Measurements from ENCODE around the gene ZNF892. TPM values are rescaled to one million over a fixed set of nuclear protein-coding genes. Genes with fewer than 3 reads are reported as not detected.
A peak's percentile ranks its signal among the peaks of the same experiment; 100 is the strongest.
"Not testable (repeated sequence)": the region's sequence is repeated elsewhere in the genome, so short reads cannot be mapped to it uniquely, and the experiment has no call there.

Gene ZNF892
- total RNA-seq, 1 experiment from 2014 or later, result 2.6 TPM

- no peak for DNase-seq (ENCODE audit: low spot score)
- in situ Hi-C loops (cut with HindIII; ENCODE audit: low sequenced_read_pairs), result no loop called here
Measured at GRCh38 chr2:95215018-95215612, 7.8 kb downstream of the ZNF892 start.

GRCh38 chr2:95220449-95220848 lies 13.1 kb downstream of the ZNF892 start:
- no peak for DNase-seq (ENCODE audit: low spot score)
- in situ Hi-C loops (cut with HindIII; ENCODE audit: low sequenced_read_pairs), result no loop called here

GRCh38 chr2:95225658-95226057 lies 18.3 kb downstream of the ZNF892 start:
- DNase-seq (ENCODE audit: low spot score), result no peak
- in situ Hi-C loops (cut with HindIII; ENCODE audit: low sequenced_read_pairs), result no loop called here

- in situ Hi-C loops (cut with HindIII; ENCODE audit: low sequenced_read_pairs), result no loop called here
- DNase-seq (ENCODE audit: low spot score), result peak; percentile 16
Measured at GRCh38 chr2:95231723-95232122, 24.4 kb downstream of the ZNF892 start.

- no peak for DNase-seq (ENCODE audit: low spot score)
- in situ Hi-C loops (cut with HindIII; ENCODE audit: low sequenced_read_pairs), result no loop called here
Measured at GRCh38 chr2:95232232-95232631, 24.9 kb downstream of the ZNF892 start.

- no peak for DNase-seq (ENCODE audit: low spot score)
- in situ Hi-C loops (cut with HindIII; ENCODE audit: low sequenced_read_pairs), result no loop called here
Measured at GRCh38 chr2:95234286-95234785, 27.0 kb downstream of the ZNF892 start.

- no peak for DNase-seq (ENCODE audit: low spot score)
- in situ Hi-C loops (cut with HindIII; ENCODE audit: low sequenced_read_pairs), result no loop called here
Measured at GRCh38 chr2:95234816-95235215, 27.5 kb downstream of the ZNF892 start.

- no peak for DNase-seq (ENCODE audit: low spot score)
- in situ Hi-C loops (cut with HindIII; ENCODE audit: low sequenced_read_pairs), result no loop called here
Measured at GRCh38 chr2:95238131-95238530, 30.8 kb downstream of the ZNF892 start.

GRCh38 chr2:95240091-95240490 lies 32.8 kb downstream of the ZNF892 start:
- DNase-seq (ENCODE audit: low spot score), result no peak
- in situ Hi-C loops (cut with HindIII; ENCODE audit: low sequenced_read_pairs), result no loop called here

- no peak for DNase-seq (ENCODE audit: low spot score)
- in situ Hi-C loops (cut with HindIII; ENCODE audit: low sequenced_read_pairs), result no loop called here
Measured at GRCh38 chr2:95240556-95240955, 33.2 kb downstream of the ZNF892 start.

GRCh38 chr2:95242084-95242483 lies 34.8 kb downstream of the ZNF892 start:
- in situ Hi-C loops (cut with HindIII; ENCODE audit: low sequenced_read_pairs); DNase-seq (ENCODE audit: low spot score): not testable (repeated sequence)

Other genes starting within 250 kb of the ZNF892 start
- gene MAL, start 181.8 kb upstream of the ZNF892 start, total RNA-seq (2014; rRNA removed; shearing (Covaris generic)), result not detected in 2 replicates
- 76.7 and 85.7 TPM in 2 replicates for gene MRPS5, start 85.7 kb upstream of the ZNF892 start, total RNA-seq (2014; rRNA removed; shearing (Covaris generic))
- 9.6 and 19.3 TPM in 2 replicates for gene ZNF514, start 47.7 kb upstream of the ZNF892 start, total RNA-seq (2014; rRNA removed; shearing (Covaris generic))
- 4.5 and 6.9 TPM in 2 replicates for gene ZNF2, start 41.7 kb upstream of the ZNF892 start, total RNA-seq (2014; rRNA removed; shearing (Covaris generic))
- 0.03 TPM in 1 of 2 replicates, not detected in the other for gene PROM2, start 66.9 kb downstream of the ZNF892 start, total RNA-seq (2014; rRNA removed; shearing (Covaris generic))
- 0.43 TPM in 1 of 2 replicates, not detected in the other for gene KCNIP3, start 89.8 kb downstream of the ZNF892 start, total RNA-seq (2014; rRNA removed; shearing (Covaris generic))
- gene FAHD2A, start 195.2 kb downstream of the ZNF892 start, total RNA-seq (2014; rRNA removed; shearing (Covaris generic)), result 50.9 and 65.5 TPM in 2 replicates

Data from G401 (cell line).